ENCODE data around the gene NCK2.
A peak's percentile ranks its signal among the peaks of the same experiment; 100 is the strongest.

Gene NCK2

GRCh38 chr2:105733875-105734274 lies 10.8 kb upstream of the NCK2 start:
- Histone ChIP-seq H3K27me3 (ENCODE audit: insufficient read depth, poor library complexity, severe bottlenecking) (no peaks in the 10 kb centered on the region), H3K27ac (ENCODE audit: poor library complexity, severe bottlenecking) (peak overlapping the region; percentile 95), H3K9me3 (ENCODE audit: severe bottlenecking) (no peaks in the 10 kb centered on the region), H3K36me3 (ENCODE audit: low read depth) (no peaks in the 10 kb centered on the region), H3K4me1 (ENCODE audit: insufficient read depth, poor library complexity, severe bottlenecking) (peaks cover 53% of the 10 kb centered on the region), H3K4me3 (ENCODE audit: severe bottlenecking) (no peak overlapping the region)
- DNase-seq (ENCODE audit: low spot score) = no peak
- ATAC-seq (ENCODE audit: low read depth) = no peak
- no peak for TF ChIP-seq CTCF (IDR thresholded peaks at IDR 0.05; ENCODE audit: poor library complexity, severe bottlenecking)

- H3K4me3 ChIP-seq (ENCODE audit: severe bottlenecking) = no peak overlapping the region
- peaks cover 56% of the 10 kb centered on the region for H3K4me1 ChIP-seq (ENCODE audit: insufficient read depth, poor library complexity, severe bottlenecking)
- no peaks in the 10 kb centered on the region for H3K36me3 ChIP-seq (ENCODE audit: low read depth)
- no peaks in the 10 kb centered on the region for H3K27me3 ChIP-seq (ENCODE audit: insufficient read depth, poor library complexity, severe bottlenecking)
- peak overlapping the region; percentile 95 for H3K27ac ChIP-seq (ENCODE audit: poor library complexity, severe bottlenecking)
- ATAC-seq (ENCODE audit: low read depth) (peak; percentile 80), DNase-seq (ENCODE audit: low spot score) (no peak)
- TF ChIP-seq CTCF (IDR thresholded peaks at IDR 0.05; ENCODE audit: poor library complexity, severe bottlenecking) = no peak
- no peaks in the 10 kb centered on the region for H3K9me3 ChIP-seq (ENCODE audit: severe bottlenecking)
Observed at GRCh38 chr2:105734762-105735538, 9.8 kb upstream of the NCK2 start.

- no peak for TF ChIP-seq CTCF (IDR thresholded peaks at IDR 0.05; ENCODE audit: poor library complexity, severe bottlenecking)
- no peaks in the 10 kb centered on the region for H3K36me3 ChIP-seq (ENCODE audit: low read depth)
- no peaks in the 10 kb centered on the region for H3K9me3 ChIP-seq (ENCODE audit: severe bottlenecking)
- no peak for ATAC-seq (ENCODE audit: low read depth)
- DNase-seq (ENCODE audit: low spot score) = no peak
- H3K4me1 ChIP-seq (ENCODE audit: insufficient read depth, poor library complexity, severe bottlenecking) = peaks cover 56% of the 10 kb centered on the region
- peak overlapping the region; percentile 95 for H3K27ac ChIP-seq (ENCODE audit: poor library complexity, severe bottlenecking)
- no peaks in the 10 kb centered on the region for H3K27me3 ChIP-seq (ENCODE audit: insufficient read depth, poor library complexity, severe bottlenecking)
- H3K4me3 ChIP-seq (ENCODE audit: severe bottlenecking) = no peak overlapping the region
Observed at GRCh38 chr2:105736145-105736544, 8.6 kb upstream of the NCK2 start.

GRCh38 chr2:105737980-105738657 lies 6.6 kb upstream of the NCK2 start:
- no peaks in the 10 kb centered on the region for H3K36me3 ChIP-seq (ENCODE audit: low read depth)
- TF ChIP-seq CTCF (IDR thresholded peaks at IDR 0.05; ENCODE audit: poor library complexity, severe bottlenecking) = no peak
- DNase-seq (ENCODE audit: low spot score) = no peak
- ATAC-seq (ENCODE audit: low read depth) = peak; percentile 60; the same call in 2 of the 3 replicates
- no peaks in the 10 kb centered on the region for H3K9me3 ChIP-seq (ENCODE audit: severe bottlenecking)
- no peak overlapping the region for H3K4me3 ChIP-seq (ENCODE audit: severe bottlenecking)
- H3K27ac ChIP-seq (ENCODE audit: poor library complexity, severe bottlenecking) = peak overlapping the region; percentile 95
- no peaks in the 10 kb centered on the region for H3K27me3 ChIP-seq (ENCODE audit: insufficient read depth, poor library complexity, severe bottlenecking)
- H3K4me1 ChIP-seq (ENCODE audit: insufficient read depth, poor library complexity, severe bottlenecking) = peaks cover 37% of the 10 kb centered on the region
